T-helper 1 cell treated with Interleukin-12 subunit alpha and Interleukin-12 subunit beta and Interleukin-4 antibody, amounts not matched to agents 30 μg/mL and 1 μg/mL, for 36 hours (primary cell): ENCODE data around the gene CHRNA4.

Experiments used
- H3K27ac Mint-ChIP-seq: one replicate; pipeline ENCODE4 v1.8.0; 2021; ENCODE audit warnings: mild to moderate bottlenecking, mixed read lengths
- H3K27me3 Mint-ChIP-seq: one replicate; pipeline ENCODE4 v1.8.0; 2021; ENCODE audit warnings: low read depth, mixed read lengths
- H3K36me3 Mint-ChIP-seq: one replicate; pipeline ENCODE4 v1.8.0; 2021; ENCODE audit warnings: low read depth, mixed read lengths
- H3K4me1 Mint-ChIP-seq: one replicate; pipeline ENCODE4 v1.8.0; 2021; ENCODE audit warnings: low read depth, mixed read lengths
- H3K4me3 Mint-ChIP-seq: one replicate; pipeline ENCODE4 v1.8.0; 2021; ENCODE audit warnings: mild to moderate bottlenecking, moderate library complexity, mixed read lengths
- H3K9me3 Mint-ChIP-seq: one replicate; pipeline ENCODE4 v1.8.0; 2021; ENCODE audit warnings: mixed read lengths

Gene CHRNA4

DNA sequence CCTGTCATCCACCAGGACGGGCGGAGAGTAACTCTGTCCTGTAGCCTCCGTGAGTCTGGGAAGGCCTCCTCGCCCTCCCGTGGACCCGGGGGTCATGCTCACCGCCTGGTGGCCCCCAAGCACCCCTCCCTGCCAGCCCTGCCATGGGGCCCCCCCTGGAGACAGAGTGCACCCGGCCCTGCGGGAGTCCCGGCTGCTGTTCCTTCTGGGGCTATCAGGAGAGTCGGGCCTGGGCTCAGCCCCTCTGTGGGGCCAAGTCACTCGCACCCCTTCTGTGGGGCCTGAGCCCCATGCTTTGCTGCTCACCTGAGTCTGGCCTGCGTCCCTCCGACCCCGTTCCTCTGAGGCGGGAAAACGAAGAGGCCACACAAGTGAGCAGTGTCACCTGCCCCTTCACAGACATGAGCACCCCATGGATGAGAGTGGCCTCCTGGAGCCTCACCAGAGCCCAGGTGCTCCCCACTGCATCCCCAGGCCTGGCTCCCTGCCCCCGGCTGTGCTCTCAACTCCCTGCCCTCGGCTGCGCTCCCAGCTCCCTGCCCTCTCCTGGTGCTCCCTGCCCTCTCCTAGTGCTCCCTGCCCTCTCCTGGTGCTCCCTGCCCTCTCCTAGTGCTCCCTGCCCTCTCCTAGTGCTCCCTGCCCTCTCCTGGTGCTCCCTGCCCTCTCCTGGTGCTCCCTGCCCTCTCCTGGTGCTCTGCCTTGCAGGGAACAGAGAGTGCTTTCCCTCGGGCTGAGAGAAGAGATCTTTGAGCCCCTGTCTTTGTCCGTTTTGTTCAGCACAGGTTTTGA lies 4.6 kb upstream of the CHRNA4 start:
- Mint-ChIP-seq H3K4me3 (no peak overlapping the region), H3K4me1 (no peaks in the 10 kb centered on the region), H3K36me3 (no peaks in the 10 kb centered on the region), H3K27me3 (peaks cover 9% of the 10 kb centered on the region), H3K27ac (no peak overlapping the region), H3K9me3 (no peaks in the 10 kb centered on the region)

DNA sequence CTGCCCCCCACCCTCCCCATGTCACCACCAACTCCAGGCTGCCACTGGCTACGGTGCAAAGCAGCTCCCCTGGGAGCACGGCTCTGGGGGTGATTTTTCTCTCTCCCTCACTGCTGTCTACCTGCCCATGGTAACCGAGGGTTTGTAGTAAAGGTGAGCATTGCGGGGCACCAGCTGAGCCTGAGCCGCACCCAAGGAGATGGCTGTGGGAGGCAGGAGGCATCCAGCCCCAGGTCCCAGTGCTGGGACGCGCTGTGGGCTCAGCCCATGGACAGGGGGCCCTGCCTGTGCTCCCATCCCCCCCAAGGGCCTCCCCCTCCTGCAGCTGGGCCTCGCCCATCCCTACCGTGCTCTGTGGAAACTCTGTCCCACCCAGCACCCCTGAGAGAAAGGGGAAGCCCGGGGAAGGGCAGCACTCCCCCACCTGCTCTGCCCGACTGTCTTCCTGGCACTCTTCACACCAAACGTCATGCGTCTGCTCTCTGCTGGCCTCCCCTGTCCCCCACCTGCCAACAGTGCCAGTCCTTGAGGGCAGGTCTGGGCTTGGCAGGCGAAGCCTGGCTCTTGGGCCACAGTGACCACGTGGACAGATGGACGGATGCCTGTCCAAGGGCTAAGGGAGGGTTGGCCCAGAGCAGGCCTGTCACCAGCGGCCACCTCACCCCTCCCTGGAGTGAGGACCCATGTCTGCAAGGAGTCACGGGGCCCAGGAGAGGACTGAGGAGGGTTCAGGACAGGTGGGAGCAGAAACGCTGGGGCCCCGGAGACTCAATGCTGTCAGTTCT lies 3.8 kb upstream of the CHRNA4 start:
- Mint-ChIP-seq H3K4me3 (no peak overlapping the region), H3K27me3 (peaks cover 9% of the 10 kb centered on the region), H3K27ac (no peak overlapping the region), H3K36me3 (no peaks in the 10 kb centered on the region), H3K9me3 (no peaks in the 10 kb centered on the region), H3K4me1 (no peaks in the 10 kb centered on the region)

DNA sequence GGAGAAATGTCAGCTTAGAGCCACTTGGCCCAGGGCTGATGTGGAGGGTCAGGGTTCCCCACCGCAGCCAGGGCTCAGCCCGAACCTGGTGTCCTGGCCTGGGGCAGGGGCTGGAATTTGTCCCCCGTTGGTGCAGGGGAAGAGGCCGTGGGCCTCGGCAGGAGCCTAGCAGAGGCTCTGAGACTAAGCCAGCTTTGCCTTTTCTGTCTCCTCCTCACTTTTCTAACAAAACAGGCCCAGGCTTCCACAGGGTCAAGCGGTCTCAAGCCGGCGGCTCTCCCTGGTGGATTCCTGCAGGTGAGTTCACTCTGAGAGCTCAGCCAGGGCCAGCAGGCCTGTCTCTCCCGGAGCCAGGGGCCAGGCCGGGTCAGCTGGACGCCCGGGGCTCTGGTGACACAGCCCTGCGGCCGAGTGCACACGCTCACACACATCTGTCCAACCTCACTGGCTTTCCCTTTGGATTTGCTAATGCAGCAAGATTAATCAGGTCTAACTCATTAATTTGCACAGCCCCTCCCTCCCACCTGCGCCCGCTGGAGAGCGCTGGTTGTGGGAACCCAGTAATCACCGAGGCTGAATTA lies 2.9 kb upstream of the CHRNA4 start:
- Mint-ChIP-seq H3K27ac (no peak overlapping the region), H3K36me3 (no peaks in the 10 kb centered on the region), H3K27me3 (peaks cover 9% of the 10 kb centered on the region), H3K4me3 (no peak overlapping the region), H3K4me1 (no peaks in the 10 kb centered on the region), H3K9me3 (no peaks in the 10 kb centered on the region)

GRCh38 chr20:63363013-63363957 lies 2.1 kb upstream of the CHRNA4 start:
- no peaks in the 10 kb centered on the region for H3K4me1 Mint-ChIP-seq
- H3K9me3 Mint-ChIP-seq: no peaks in the 10 kb centered on the region
- H3K27ac Mint-ChIP-seq: no peak overlapping the region
- peaks cover 9% of the 10 kb centered on the region for H3K27me3 Mint-ChIP-seq
- H3K4me3 Mint-ChIP-seq: no peak overlapping the region
- no peaks in the 10 kb centered on the region for H3K36me3 Mint-ChIP-seq

- no peaks in the 10 kb centered on the region for H3K9me3 Mint-ChIP-seq
- no peak overlapping the region for H3K4me3 Mint-ChIP-seq
- peaks cover 9% of the 10 kb centered on the region for H3K27me3 Mint-ChIP-seq
- no peaks in the 10 kb centered on the region for H3K36me3 Mint-ChIP-seq
- H3K27ac Mint-ChIP-seq: no peak overlapping the region
- no peaks in the 10 kb centered on the region for H3K4me1 Mint-ChIP-seq
Measured at GRCh38 chr20:63362436-63363009, 1.4 kb upstream of the CHRNA4 start.

- no peak overlapping the region for H3K4me3 Mint-ChIP-seq
- no peaks in the 10 kb centered on the region for H3K4me1 Mint-ChIP-seq
- H3K9me3 Mint-ChIP-seq: no peaks in the 10 kb centered on the region
- H3K27ac Mint-ChIP-seq: no peak overlapping the region
- H3K36me3 Mint-ChIP-seq: no peaks in the 10 kb centered on the region
- H3K27me3 Mint-ChIP-seq: peaks cover 9% of the 10 kb centered on the region
Measured at GRCh38 chr20:63361519-63362435, 628 bp upstream of the CHRNA4 start.

DNA sequence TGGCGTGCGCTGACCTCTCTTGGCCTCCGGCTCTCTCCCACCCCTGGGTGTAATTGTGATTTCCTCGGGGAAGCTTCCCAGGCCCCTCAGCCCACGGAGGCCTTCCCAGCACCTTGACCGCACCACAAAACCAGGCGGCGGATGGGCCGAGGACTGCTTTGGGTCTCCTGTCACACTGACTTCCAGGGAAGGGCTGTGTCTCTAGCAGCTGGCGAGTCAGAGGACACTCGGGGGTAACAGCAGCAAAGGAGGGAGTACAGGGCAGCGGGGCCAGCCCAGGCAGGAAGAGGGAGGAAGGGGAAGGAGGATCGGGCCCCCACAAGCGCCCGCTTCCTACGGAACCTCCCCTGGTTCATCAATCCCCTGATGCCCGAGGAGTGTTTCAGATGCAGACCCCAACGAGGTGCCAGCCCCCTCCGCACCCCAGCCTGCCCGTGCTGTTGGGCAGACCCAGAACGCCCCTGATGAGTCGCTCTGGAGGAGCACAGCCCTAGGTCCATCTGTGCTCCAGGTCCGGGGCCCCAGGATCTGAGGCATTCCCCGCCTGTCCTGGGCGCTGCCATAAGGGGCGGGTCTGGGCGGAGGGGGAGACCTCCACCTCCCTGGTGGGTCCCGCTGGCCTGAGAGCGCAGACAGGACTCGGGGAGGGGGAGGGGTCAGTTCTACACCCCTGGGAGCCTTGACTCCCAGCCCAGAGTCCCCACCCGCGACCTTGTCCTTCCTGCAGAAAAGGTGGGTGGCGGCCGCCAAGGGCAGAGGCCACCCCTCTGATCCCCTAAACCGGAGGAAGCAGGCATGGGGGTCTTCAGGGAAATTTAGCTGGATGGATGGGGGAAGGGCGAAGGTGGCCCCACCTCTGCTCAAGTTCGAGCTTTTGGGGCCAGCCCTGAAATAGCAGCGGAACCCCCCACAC lies 956 bp downstream of the CHRNA4 start:
- Mint-ChIP-seq H3K36me3 (no peaks in the 10 kb centered on the region), H3K4me1 (no peaks in the 10 kb centered on the region), H3K4me3 (no peak overlapping the region), H3K9me3 (no peaks in the 10 kb centered on the region), H3K27me3 (peaks cover 9% of the 10 kb centered on the region), H3K27ac (no peak overlapping the region)

GRCh38 chr20:63359164-63359934 lies 1.8 kb downstream of the CHRNA4 start:
- no peak overlapping the region for H3K27ac Mint-ChIP-seq
- H3K27me3 Mint-ChIP-seq: peaks cover 9% of the 10 kb centered on the region
- H3K4me3 Mint-ChIP-seq: no peak overlapping the region
- no peaks in the 10 kb centered on the region for H3K36me3 Mint-ChIP-seq
- H3K9me3 Mint-ChIP-seq: no peaks in the 10 kb centered on the region
- no peaks in the 10 kb centered on the region for H3K4me1 Mint-ChIP-seq

DNA sequence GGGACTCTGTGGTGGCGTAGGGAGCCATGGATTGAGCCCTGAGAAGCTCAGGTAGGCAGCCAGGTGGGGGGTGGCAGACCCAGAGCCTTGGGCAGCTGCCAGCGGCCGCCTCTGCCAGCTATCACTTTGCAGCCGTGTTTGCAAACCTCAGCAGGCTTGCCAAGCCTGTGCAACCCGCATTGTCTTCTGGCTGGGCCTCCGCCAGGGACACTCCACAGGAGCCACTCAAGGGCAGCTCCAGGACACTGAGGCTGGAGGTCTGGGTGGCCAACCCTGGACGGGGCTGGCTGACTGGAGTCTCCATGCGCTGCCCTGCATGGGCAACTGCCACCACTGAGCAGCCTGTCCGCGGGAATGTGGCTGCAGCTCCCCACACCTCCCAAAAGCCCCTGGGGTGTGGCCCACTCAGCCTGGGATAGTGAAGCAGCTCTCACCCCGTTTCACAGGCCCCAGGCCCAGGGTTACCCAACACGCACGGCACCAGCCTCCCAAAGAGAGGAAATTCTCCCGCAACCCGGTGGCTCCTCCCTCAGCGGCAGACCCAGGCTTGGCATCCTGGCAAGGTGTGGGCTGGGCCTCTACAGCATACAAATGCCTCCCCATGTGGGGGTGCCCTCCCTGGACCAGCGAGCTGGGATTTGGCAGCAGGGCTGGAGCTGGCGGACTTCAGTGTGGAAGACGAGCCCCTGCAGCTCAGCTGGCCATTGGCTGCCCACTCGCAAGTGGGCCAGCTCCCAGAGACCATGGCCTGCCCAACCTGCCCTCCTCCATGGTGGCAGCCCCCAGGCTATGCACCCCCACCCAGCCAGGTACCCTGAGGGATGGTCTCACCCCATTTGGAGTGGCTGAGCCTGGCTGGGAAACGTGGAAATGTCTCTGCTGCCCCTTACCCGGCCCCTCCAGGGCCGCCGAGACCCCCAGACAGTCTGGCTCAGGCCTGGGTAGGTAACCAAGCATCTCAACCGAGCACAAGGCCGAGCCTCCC lies 2.9 kb downstream of the CHRNA4 start:
- peaks cover 9% of the 10 kb centered on the region for H3K27me3 Mint-ChIP-seq
- no peaks in the 10 kb centered on the region for H3K4me1 Mint-ChIP-seq
- no peak overlapping the region for H3K27ac Mint-ChIP-seq
- no peak overlapping the region for H3K4me3 Mint-ChIP-seq
- no peaks in the 10 kb centered on the region for H3K36me3 Mint-ChIP-seq
- H3K9me3 Mint-ChIP-seq: no peaks in the 10 kb centered on the region

DNA sequence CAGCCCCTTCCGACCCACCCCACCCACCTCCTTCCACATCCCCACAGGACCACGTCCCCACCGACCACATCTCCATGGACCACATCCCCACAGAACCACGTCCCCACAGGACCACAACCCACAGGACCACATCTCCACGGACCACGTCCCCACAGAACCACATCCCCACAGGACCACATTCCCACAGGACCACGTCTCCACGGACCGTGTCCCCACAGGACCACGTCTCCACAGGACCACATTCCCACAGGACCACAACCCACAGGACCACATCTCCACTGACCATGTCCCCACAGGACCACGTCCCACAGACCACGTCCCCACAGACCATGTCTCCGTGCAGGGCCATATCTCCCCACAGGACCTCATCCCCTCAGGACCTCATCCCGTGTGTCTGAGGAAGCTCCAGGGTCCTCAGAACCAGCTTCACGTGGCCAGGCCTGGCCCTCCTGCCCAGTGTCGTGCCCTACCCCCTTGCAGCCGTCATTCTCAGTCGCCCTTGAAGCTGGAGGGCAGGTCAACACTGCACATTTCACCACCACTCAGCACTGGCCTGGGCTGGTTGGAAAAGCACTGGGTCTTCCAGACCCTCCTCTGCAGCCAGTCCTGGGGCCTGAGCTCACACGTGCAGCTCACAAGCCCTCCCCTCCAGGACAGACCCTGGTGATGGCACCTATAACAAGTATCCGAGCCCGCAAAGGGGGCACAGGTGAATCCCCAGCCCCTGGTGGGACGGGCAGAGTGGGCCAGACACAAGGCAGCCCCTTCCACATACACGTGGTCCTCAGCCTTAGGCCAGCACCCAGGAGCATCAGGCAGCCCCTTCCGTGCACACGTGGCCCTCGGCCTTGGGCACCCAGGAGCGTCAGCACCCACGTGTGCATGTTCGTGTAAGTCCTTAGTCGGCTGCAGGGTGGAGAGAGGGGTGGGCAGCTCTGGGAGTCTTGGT lies 3.9 kb downstream of the CHRNA4 start:
- H3K9me3 Mint-ChIP-seq: no peaks in the 10 kb centered on the region
- H3K36me3 Mint-ChIP-seq: no peaks in the 10 kb centered on the region
- peaks cover under 1% of the 10 kb centered on the region for H3K27me3 Mint-ChIP-seq
- H3K27ac Mint-ChIP-seq: no peak overlapping the region
- no peaks in the 10 kb centered on the region for H3K4me1 Mint-ChIP-seq
- no peak overlapping the region for H3K4me3 Mint-ChIP-seq
